Upper lobe of left lung (tissue), 4 donors: Measurements from ENCODE around the gene CETN3.

Experiments
- CTCF ChIP-seq, 6 experiments: fragments of 450-650 bp in 4 of 6; fragments of 200-600 bp in 2 of 6; sonication (generic) in 2 of 6; IDR thresholded peaks; one replicate each; pipeline ENCODE4 v1.5.1; 2016 to 2019; ENCODE audit warnings: antibody characterized with exemption in 6 of 6
- EP300 ChIP-seq, 4 donors: sonication (generic); formaldehyde crosslinking; IDR thresholded peaks; one replicate each; pipeline ENCODE4 v1.5.1; 2017; ENCODE audit warnings: antibody characterized with exemption in 4 of 4, control low read depth in 2 of 4
- POLR2A ChIP-seq, 4 donors: fragments of 450-650 bp; IDR thresholded peaks; one replicate each; pipeline ENCODE4 v1.5.1; 2016 to 2017; ENCODE audit warnings: antibody characterized with exemption in 4 of 4, mild to moderate bottlenecking in 2 of 4
- POLR2AphosphoS5 ChIP-seq, 2 donors: sonication (generic); formaldehyde crosslinking; IDR thresholded peaks; one replicate each; pipeline ENCODE4 v1.5.1; 2017; ENCODE audit warnings: antibody characterized with exemption in 2 of 2

- no peak for TF ChIP-seq CTCF (IDR thresholded peaks at IDR 0.05)
- no peak for TF ChIP-seq POLR2A (IDR thresholded peaks at IDR 0.05)
- TF ChIP-seq EP300 (IDR thresholded peaks at IDR 0.05), result no peak
- no peak for TF ChIP-seq POLR2AphosphoS5 (IDR thresholded peaks at IDR 0.05)
Observed at GRCh38 chr5:90437663-90438062, 28.1 kb upstream of the CETN3 start.
